T-helper 22 cell (primary cell): ENCODE data around the gene PDE4DIP.
"Not testable (repeated sequence)": the region's sequence is repeated elsewhere in the genome, so short reads cannot be mapped to it uniquely, and the experiment has no call there.

Experiments
- DNase-seq: peaks from one replicate; pipeline ENCODE4 v3.0.0-alpha.2; 2020; ENCODE audit warnings: low read depth

PDE4DIP gene

GRCh38 chr1:148975866-148976537 is 131.8 kb downstream of the PDE4DIP start:
- DNase-seq: not testable (repeated sequence)

- not testable (repeated sequence) for DNase-seq
These were observed 133.6 kb downstream of the PDE4DIP start for GRCh38 chr1:148977785-148978184.

- not testable (repeated sequence) for DNase-seq
These were observed 145.2 kb downstream of the PDE4DIP start for GRCh38 chr1:148989378-148989777.

- not testable (repeated sequence) for DNase-seq
These were observed 146.1 kb downstream of the PDE4DIP start for GRCh38 chr1:148990233-148990788.

- DNase-seq: not testable (repeated sequence)
These were observed 147.6 kb downstream of the PDE4DIP start for GRCh38 chr1:148991818-148992217.

GRCh38 chr1:148992364-148992763 is 148.1 kb downstream of the PDE4DIP start:
- DNase-seq: not testable (repeated sequence)

- not testable (repeated sequence) for DNase-seq
These were observed 152.4 kb downstream of the PDE4DIP start for GRCh38 chr1:148996449-148997224.

- not testable (repeated sequence) for DNase-seq
These were observed 153.2 kb downstream of the PDE4DIP start for GRCh38 chr1:148997405-148997804.

- not testable (repeated sequence) for DNase-seq
These were observed 158.4 kb downstream of the PDE4DIP start for GRCh38 chr1:149002664-149003063.

- not testable (repeated sequence) for DNase-seq
These were observed 164.1 kb downstream of the PDE4DIP start for GRCh38 chr1:149008326-149008725.

GRCh38 chr1:149008769-149009168 is 164.5 kb downstream of the PDE4DIP start:
- not testable (repeated sequence) for DNase-seq

- DNase-seq: not testable (repeated sequence)
These were observed 165.5 kb downstream of the PDE4DIP start for GRCh38 chr1:149009761-149010160.

- not testable (repeated sequence) for DNase-seq
These were observed 168.4 kb downstream of the PDE4DIP start for GRCh38 chr1:149012599-149012998.

GRCh38 chr1:149013513-149013912 is 169.3 kb downstream of the PDE4DIP start:
- not testable (repeated sequence) for DNase-seq

- DNase-seq: not testable (repeated sequence)
These were observed 171.3 kb downstream of the PDE4DIP start for GRCh38 chr1:149015522-149015921.

- not testable (repeated sequence) for DNase-seq
These were observed 172.4 kb downstream of the PDE4DIP start for GRCh38 chr1:149016626-149017025.

- DNase-seq: not testable (repeated sequence)
These were observed 174.3 kb downstream of the PDE4DIP start for GRCh38 chr1:149018577-149018976.

- not testable (repeated sequence) for DNase-seq
These were observed 180.1 kb downstream of the PDE4DIP start for GRCh38 chr1:149024327-149024726.

- DNase-seq: not testable (repeated sequence)
These were observed 189.7 kb downstream of the PDE4DIP start for GRCh38 chr1:149033916-149034315.

GRCh38 chr1:149043056-149043455 is 198.8 kb downstream of the PDE4DIP start:
- DNase-seq: not testable (repeated sequence)

- DNase-seq: not testable (repeated sequence)
These were observed 220.4 kb downstream of the PDE4DIP start for GRCh38 chr1:149064611-149065010.

GRCh38 chr1:149075505-149076127 is 231.4 kb downstream of the PDE4DIP start:
- DNase-seq: not testable (repeated sequence)
